GM18868 (cell line): Measurements from ENCODE around the gene ADIPOR2.
"Not testable (repeated sequence)": the region's sequence is repeated elsewhere in the genome, so short reads cannot be mapped to it uniquely, and the experiment has no call there.

Source experiments
- ATAC-seq: cut with Tn5 transposase; IDR thresholded peaks from one replicate; pipeline ENCODE4 v1.9.1; 2021; ENCODE audit warnings: mild to moderate bottlenecking, moderate library complexity; ENCODE audit not compliant: unreplicated experiment

Gene ADIPOR2

GRCh38 chr12:1702713-1703112 lies 11.8 kb downstream of the ADIPOR2 start:
- no peak for ATAC-seq

- no peak for ATAC-seq
Measured at GRCh38 chr12:1703771-1704722, 13.2 kb downstream of the ADIPOR2 start.

- no peak for ATAC-seq
Measured at GRCh38 chr12:1705774-1706631, 15.1 kb downstream of the ADIPOR2 start.

- no peak for ATAC-seq
Measured at GRCh38 chr12:1706632-1706980, 15.7 kb downstream of the ADIPOR2 start.

GRCh38 chr12:1707051-1707450 lies 16.2 kb downstream of the ADIPOR2 start:
- ATAC-seq = no peak

- not testable (repeated sequence) for ATAC-seq
Measured at GRCh38 chr12:1709968-1710367, 19.1 kb downstream of the ADIPOR2 start.

- ATAC-seq = not testable (repeated sequence)
Measured at GRCh38 chr12:1710870-1711269, 20.0 kb downstream of the ADIPOR2 start.

- not testable (repeated sequence) for ATAC-seq
Measured at GRCh38 chr12:1711536-1712211, 20.8 kb downstream of the ADIPOR2 start.

GRCh38 chr12:1712305-1712704 lies 21.4 kb downstream of the ADIPOR2 start:
- ATAC-seq = not testable (repeated sequence)

GRCh38 chr12:1712852-1713251 lies 22.0 kb downstream of the ADIPOR2 start:
- not testable (repeated sequence) for ATAC-seq

GRCh38 chr12:1713783-1714348 lies 23.0 kb downstream of the ADIPOR2 start:
- not testable (repeated sequence) for ATAC-seq

- ATAC-seq = not testable (repeated sequence)
Measured at GRCh38 chr12:1715459-1715858, 24.6 kb downstream of the ADIPOR2 start.

GRCh38 chr12:1716215-1716862 lies 25.5 kb downstream of the ADIPOR2 start:
- no peak for ATAC-seq

GRCh38 chr12:1716911-1717310 lies 26.0 kb downstream of the ADIPOR2 start:
- ATAC-seq = no peak

GRCh38 chr12:1719139-1719538 lies 28.3 kb downstream of the ADIPOR2 start:
- ATAC-seq = no peak

GRCh38 chr12:1720494-1720893 lies 29.6 kb downstream of the ADIPOR2 start:
- ATAC-seq = no peak

- no peak for ATAC-seq
Measured at GRCh38 chr12:1723721-1724120, 32.9 kb downstream of the ADIPOR2 start.

GRCh38 chr12:1724250-1724649 lies 33.4 kb downstream of the ADIPOR2 start:
- ATAC-seq = no peak

GRCh38 chr12:1726753-1727152 lies 35.9 kb downstream of the ADIPOR2 start:
- ATAC-seq = no peak

GRCh38 chr12:1728824-1729223 lies 38.0 kb downstream of the ADIPOR2 start:
- ATAC-seq = no peak
